Superior temporal gyrus (tissue), 1 donor: Measurements from ENCODE around the gene CISD2.
"Not testable (repeated sequence)": the region's sequence is repeated elsewhere in the genome, so short reads cannot be mapped to it uniquely, and the experiment has no call there.

Source experiments
- DNase-seq: peaks from one replicate; pipeline ENCODE4 v3.0.0-alpha.2; 2016; ENCODE audit errors: extremely low spot score

Gene CISD2

GRCh38 chr4:102918859-102919258 is 50.1 kb downstream of the CISD2 start:
- no peak for DNase-seq

- not testable (repeated sequence) for DNase-seq
Observed at GRCh38 chr4:102919697-102920096, 50.9 kb downstream of the CISD2 start.

- DNase-seq, result no peak
Observed at GRCh38 chr4:102935716-102936115, 66.9 kb downstream of the CISD2 start.

GRCh38 chr4:102938063-102938462 is 69.3 kb downstream of the CISD2 start:
- not testable (repeated sequence) for DNase-seq
